ENCODE results near the gene SMARCB1.

The SMARCB1 gene

DNA sequence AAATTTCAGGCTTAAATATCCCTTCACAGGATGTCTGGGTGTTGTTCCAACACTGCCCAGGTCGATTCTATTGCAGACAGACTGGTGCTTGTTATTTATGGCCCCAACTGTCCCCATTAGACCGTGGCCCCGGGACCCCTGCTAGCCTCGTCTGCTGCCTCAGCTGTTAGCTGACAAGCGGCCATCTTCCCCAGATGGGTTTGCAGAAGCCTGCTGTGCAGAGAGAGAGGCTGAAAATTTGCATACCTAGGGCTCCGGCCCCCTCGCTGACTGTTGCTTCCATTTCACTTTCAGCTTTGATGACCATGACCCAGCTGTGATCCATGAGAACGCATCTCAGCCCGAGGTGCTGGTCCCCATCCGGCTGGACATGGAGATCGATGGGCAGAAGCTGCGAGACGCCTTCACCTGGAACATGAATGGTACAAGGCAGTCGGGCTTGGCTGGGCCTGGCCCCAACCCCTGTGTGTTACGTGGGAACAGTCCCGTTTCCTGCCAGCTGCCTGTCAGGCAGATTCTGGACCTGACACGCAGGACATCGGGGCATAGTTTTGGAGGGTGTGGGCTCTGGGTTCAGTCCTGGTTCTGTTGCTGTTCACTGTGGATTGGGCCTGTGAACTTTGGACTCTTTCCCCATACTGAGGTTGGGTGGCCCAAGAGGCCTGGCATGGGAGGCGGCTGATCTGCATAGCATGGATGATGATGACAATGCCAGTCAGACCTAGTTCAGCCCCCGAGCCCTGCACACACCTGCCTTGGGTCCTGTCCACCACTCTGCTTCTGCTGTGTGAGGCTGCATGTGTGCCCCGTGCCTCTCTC, 16.4 kb downstream of the SMARCB1 start:
- DNase-seq (ENCODE audit: low read depth in 2 of 2), result no peak

DNA sequence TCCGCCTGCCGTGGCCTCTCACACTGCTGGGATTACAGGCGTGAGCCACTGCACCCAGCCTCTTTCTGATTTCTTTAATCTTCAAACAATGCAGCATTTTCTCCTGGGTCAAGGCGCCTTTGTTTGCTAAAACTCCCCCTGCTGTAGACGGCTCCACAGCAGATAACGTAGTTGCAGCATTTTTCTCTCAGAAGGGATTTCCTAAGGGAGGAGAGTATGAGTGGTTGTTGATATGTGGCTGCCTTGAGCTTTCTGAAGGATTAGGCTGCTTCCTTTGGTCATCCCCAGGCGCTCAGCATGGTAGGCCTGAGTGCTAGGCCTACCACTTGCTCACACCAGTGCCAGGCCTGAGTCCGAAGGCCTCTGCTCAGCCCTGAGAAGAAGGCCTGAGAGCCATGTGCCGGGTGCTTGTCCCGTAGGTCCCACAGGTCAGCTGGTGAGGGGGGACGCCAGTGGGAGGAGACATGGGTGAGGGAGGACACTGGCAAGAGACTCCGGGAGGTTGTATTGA, 18.1 kb downstream of the SMARCB1 start:
- no peak for DNase-seq (ENCODE audit: low read depth in 2 of 2)

DNA sequence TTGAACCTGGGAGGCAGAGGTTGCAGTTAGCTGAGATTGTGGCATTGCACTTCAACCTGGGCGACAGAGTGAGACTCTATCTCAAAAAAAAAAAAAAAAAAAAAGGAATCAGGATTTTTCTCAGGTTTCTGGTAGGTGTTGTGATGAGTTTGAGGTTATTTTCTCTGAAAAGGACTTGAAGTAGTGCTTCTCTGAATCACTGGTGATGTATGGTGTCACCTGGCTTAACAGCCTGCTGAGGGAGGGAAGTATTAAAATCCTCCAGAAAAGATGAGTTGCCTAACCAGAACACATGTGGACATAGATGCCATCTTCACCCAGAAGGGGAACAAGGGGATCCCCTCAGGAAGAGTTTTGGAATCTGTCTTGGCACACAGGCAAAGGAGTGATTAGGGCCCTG, 20.1 kb downstream of the SMARCB1 start:
- DNase-seq (ENCODE audit: low read depth in 2 of 2), result no peak

DNA sequence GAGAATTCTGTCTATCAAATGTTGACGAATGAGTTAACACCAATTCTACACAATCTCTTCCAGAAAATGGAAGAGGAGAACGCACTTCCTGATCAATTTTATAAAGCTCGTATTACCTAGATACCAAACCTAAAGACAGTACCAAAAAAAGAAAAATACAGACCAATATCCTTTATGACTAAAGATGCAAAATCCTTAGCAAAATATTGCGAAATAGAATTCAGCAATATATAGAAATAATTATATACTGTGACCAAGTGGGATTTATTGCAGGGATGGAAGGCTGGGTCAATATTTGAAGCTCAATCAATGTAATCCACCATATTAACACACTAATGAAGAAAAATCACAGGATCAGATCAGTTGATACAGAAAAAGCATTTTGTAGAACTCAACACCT, 25.6 kb downstream of the SMARCB1 start:
- no peak for DNase-seq (ENCODE audit: low read depth in 2 of 2)

DNA sequence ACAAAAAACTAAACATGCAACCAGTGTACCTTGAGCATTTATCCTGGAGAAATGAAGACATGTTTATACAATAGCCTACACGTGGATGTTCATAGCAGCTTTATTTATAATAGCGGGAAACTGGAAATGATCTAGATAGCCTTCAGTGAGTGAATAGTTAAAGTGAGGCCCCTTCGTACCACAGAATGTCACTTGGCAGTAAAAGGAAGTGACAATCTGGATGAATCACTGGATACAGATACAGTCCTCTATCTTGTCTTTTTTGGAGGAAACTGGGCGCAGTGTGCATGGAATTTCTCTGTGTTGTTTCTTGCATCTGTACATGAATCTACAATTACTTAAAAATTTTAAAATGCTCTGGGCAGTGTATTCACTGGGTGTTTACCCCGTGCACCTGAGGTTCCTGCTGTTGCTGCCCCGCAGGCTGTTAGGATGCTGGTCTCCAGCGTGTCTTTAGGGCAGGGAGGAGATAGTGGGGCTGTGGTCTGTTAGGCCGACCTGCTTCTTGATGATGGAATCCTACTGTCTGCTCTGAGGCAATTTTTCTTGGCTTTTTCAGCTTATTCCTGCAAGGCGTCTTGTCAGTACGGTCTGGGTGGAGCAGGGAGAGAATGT, 28.9 kb downstream of the SMARCB1 start:
- no peak for DNase-seq (ENCODE audit: low read depth in 2 of 2)

DNA sequence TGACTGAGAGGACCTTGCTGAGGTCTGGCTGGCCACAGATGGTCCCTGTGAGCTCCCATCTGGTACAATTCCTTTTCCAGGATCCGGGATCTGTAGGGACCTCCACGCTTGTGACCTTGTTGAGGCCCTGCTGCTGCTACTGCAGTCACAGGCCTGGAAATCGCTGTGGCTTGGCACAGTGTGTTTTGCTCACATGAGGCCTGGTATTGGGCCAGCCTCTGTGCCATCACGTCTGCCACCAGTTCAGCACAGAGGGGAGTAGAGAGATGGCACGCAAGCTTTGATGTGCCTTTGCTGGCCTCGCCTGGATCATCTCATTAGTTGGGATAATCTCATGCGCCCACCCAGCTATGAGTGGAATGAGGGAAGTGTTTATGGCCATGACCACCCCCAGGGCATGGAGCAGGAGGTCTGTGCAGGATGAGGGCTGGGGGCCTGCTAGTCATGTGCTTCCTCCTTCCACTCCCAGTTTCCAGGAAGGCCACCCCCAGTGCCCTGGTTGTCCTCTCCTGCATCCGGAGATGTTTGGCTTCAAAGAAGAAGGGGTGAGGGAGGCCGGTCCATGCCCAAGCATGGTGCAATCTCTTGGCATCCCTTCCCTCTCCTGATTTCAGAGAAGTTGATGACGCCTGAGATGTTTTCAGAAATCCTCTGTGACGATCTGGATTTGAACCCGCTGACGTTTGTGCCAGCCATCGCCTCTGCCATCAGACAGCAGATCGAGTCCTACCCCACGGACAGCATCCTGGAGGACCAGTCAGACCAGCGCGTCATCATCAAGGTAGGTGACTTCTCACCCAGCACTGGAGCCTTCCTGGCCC, 29.6 kb downstream of the SMARCB1 start:
- DNase-seq (ENCODE audit: low read depth in 2 of 2), result no peak

DNA sequence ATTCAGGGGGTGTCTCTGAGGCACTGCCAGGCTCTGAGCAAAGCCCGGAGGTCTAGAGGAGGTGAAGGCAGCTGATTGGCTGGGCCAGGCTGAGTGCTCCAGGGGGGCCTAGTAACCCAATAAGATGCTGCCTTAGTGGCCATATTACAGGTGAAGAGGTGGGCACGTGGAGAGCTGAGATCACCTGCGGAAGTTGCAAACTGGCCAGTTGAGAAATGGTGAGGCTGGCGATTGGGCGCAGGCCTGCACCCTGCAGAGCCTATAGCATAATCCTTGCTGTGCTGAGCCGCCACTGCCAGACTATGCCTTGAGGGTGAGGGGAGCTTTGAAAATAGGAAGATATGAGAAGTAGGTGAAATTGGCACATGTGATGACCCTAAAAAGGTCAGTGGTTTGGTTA, 30.4 kb downstream of the SMARCB1 start:
- DNase-seq (ENCODE audit: low read depth in 2 of 2), result no peak

DNA sequence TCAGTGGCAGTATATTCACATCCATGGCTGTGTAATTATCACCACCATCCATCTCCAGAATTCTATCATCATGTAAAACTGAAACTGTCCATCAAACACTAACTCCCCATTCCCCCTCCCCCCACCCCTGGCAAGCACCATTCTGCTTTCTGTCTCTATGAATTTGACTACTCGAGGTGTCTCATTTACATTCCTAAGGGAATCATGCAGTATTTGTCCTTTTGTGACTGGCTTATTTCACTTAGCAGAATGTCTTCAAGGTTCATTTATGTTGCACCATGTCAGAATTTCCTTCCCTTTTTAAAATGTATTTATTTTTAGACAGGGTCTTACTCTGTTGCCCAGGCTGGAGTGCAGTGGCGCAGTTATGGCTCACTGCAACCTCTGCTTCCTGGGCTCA, 31.8 kb downstream of the SMARCB1 start:
- no peak for DNase-seq (ENCODE audit: low read depth in 2 of 2)

DNA sequence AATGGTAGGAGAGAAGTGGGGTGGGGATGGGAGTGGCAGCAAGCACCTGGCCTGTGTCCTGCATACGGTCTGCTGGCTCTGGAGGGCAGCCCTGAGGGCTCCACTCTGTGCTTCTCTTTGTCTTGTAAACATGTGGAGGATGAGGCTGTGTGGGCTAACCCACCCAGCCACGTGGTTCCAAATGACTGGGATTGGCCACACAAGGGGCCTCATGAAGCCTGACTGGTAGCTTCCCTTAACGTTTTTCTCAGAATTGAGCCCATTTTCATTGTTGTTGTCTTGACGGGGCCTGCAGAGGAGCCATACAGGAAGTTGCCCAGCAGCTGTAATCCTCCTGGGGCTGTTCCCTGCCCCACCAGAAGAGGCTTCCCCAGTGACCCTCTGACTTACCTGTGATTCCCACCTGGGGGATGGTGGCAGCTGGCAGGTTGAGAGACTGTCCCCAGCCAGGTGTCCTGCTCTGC, 34.0 kb downstream of the SMARCB1 start:
- DNase-seq (ENCODE audit: low read depth in 2 of 2), result no peak

DNA sequence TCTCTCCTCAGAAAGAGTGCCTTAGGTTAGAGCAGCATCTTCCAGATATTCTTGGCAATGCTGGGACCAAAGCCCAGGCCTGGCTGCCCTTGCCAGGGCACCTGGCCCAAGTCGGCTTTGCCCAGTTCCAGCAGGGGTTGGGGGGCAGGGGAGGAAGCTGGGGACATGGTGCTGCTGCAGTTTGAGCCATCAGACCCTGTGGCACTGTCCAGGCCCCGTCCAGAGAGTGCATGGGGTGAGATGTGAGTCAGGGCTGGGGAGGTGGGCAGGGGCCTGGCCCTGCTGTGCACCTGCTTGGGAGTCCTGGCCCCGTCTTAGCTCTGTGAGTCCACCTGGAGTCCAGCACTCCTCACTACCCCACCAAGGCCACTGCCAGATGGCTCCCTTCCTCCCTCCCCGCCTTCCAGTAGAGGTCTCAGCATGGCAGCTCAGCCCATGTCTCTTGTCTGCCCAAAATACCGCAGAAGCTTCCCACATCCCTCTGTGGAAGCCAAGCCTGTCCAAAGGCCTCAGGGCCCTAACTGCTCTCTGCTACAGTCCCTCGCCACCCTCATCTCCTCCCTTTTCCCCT, 35.4 kb downstream of the SMARCB1 start:
- DNase-seq (ENCODE audit: low read depth in 2 of 2), result no peak

DNA sequence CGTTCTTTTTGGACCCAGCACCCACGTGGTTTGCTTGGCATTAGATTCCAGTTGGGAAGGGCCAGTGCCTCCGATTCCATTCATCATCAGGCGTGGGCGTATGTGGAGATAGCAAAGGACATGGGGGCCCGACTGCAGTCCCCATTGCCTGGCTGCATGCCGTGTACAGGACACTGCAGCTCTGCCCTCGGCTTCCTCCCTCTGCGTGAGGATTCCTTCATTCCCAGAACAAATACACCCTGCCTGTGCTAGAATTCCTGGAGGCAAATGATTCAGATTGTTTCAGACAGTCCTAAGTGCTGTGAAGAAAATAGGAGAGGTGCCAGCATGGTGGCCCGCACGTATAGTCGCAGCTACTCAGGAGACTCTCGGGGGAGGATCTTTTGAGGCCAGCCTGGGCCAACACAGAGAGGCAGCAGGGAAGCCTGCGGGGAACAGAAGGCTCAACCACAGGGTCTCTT, 36.6 kb downstream of the SMARCB1 start:
- DNase-seq (ENCODE audit: low read depth in 2 of 2), result no peak

DNA sequence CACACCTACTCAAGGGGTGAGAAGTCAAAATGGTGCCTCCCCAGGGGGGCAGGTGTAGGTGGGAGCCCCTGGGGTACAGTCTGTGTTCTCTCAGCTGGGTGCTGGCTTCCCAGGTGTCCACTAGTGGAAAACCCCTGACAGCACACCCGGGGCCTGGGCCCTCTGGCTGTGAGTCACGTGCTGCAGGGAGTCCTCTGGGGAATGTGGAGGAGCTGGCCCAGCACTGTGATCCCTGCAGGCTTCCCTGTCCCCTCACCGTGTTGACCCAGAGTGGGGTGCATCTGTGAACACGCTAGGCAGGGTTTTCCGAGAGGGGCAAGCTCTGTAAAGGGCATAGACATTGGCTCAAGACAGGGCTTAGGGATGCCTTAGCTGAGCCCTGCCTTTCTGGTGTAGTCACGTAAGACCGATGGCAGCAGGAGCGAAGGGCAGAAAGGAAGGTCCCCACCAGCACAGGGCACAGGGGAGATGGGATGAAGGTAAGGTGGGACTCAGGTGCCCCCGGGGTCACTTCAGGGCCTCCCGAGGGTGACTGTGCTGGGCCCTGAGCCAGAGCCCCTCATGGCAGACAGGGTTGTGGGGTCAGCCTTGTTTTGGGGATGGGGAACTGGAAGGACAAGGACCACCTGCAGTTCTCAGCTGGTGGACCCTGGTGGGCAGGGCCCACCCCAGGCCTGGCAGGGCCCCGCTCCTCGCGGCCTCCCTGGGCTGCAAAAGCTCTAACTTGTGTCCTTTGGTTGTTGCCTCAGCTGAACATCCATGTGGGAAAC, 37.9 kb downstream of the SMARCB1 start:
- DNase-seq (ENCODE audit: low read depth in 2 of 2), result no peak

DNA sequence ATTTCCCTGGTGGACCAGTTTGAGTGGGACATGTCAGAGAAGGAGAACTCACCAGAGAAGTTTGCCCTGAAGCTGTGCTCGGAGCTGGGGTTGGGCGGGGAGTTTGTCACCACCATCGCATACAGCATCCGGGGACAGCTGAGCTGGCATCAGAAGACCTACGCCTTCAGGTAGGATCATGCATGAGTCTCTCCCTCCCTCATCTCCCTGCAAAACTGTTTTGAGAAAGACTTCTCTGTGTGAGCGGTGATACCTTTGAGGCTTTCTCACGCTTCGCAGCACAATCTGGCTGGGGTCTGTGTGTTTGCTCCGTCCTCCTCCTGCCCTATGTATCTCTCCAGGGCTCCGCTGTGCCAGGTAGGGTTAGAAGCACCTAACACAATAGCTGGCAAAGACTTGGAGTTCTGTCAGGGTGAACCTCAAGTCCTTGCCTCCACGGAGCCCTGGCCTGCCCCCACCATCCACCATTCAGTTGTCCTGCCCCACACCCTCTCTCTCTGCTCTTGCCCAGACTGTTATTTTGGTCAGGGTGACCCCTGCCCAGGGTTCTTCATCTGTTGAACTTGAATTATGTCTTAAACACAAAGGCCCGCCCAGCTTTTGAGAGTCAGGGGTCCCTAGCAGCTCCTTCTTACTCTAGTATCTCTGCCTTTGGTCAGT, 38.6 kb downstream of the SMARCB1 start:
- DNase-seq (ENCODE audit: low read depth in 2 of 2), result no peak

DNA sequence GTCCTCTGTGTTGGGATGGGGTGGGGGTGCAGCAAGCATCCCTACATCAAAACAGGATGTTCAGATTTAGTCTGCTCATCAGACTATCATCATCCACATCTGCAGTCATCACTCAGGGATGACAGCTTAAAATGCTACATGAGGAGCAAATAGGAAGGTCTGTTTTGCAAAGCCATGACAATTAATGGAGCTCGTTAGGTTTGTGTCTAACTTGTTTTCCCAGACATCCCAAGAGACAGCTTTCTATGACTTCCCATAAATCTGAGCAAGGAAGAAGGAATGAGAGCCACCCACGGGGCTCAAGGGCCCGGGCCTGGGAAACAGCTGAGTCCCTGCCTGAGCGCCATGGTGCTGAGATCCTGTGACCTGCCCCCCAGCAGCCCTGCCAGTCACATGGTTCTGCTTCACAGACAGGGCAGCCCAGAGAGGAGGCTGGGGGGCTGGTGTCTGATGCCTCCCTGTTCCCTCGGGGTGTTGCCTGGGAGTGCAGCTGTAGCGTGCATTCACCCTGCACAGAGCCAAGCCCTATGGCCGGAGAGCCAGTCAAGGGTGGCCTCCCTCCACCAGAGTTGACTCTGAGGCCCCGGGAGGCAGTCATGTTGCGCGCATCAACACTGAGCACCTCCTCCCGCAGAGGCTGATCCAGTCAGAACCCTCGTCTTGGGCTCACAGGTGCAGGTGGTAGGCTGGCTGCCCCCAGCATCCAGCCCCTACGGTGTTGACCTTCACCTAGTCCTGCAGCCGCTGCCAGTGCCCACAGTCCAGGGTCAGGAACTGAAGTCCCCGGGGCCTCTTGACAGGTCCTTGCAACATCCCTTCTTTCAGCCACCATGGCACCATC, 40.0 kb downstream of the SMARCB1 start:
- no peak for DNase-seq (ENCODE audit: low read depth in 2 of 2)

DNA sequence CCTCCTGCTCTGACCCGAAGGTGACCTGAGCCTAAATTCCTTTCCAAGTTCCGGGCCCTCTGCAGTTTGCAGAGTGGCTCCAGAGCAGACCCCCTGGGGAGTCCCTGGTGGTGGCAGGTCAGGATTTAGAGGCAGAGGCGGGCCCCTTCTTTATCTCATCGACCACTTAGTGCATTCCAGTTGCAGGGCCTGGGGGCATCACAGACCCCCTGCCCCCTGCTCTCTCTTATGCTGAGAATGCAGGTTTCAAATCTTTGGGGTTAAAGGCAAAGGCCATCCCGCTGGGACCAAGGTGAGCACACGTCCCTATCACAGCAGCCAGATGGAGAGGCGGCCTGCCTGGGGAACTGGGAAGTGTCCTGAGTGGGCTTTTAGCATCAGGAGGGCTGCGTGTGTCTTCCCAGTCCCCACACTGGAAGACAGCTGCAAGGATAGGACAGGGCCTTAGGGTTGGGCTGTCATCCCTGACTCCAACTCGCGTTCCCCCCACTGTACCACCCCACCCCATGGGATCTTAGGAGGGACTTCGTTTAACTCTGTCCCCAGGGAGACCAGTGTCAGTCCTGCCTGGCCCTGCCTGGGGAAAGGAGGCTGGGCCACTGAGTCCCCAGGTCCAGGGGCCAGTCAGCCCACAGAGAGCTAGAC, 40.7 kb downstream of the SMARCB1 start:
- no peak for DNase-seq (ENCODE audit: low read depth in 2 of 2)

DNA sequence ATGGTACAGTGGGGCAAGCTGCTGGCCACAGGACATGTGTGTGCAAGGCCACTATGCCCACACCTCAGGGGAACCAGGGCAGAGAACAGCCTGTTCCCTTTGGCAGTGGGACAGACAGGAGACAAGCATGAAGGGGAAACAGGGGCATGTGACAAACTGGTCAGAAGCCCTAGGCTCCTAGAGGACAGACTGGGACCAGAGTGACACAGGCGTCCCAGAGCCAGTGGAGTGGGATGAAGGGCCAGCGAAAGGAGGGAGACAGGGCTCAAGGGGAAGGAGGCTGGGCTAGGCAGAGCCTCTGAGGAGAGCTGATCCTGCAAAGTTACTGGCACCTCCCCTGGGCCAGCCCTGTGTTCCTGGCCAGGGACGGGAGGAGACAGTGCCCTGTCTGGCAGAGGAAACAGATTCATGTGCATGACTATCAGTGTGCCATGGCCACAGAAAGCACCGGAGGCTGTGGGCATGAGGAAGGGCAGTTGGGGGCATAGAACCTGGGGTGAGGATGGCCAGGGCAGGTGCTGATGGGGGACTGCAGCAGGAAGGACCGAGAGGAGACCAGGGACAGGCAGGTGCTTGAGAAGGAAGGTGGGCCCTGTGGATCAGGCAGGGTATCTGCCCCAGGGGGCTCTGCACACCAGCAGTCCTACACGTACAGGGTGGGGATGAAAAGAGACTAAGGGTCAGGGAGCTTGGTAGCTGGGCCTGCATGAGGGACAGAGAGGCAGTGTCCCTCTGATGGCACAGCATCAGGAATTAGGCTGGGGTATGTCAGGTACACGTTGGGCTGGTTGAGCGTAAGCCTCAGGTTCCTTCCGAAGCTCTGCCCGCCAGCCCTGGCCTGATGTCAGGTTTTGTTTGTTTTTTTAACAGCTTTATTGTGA, 42.3 kb downstream of the SMARCB1 start:
- no peak for DNase-seq (ENCODE audit: low read depth in 2 of 2)

DNA sequence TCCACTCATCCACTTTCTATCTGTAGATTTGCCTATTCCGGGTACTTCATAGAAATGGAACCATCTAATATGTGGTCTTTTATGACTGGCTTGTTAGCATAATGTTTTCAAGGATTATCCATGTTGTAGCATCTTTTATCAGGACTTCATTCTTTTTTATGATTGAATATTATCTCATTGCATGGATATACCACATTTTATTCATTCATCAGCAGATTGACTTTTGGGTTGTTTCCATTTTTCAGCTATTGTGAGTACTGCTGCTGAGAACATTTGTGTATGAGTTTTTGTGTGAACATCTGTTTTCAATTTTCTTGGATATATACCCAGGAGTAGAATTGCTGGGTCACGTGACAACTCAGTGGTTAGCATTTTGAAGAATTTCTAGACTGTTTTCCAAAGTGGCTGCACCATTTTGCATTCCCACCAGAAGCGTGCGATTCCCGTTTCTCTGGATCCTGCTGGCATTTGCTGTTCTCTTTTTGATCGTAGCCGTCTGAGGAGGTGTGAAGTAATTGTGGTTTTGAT, 43.1 kb downstream of the SMARCB1 start:
- no peak for DNase-seq (ENCODE audit: low read depth in 2 of 2)

DNA sequence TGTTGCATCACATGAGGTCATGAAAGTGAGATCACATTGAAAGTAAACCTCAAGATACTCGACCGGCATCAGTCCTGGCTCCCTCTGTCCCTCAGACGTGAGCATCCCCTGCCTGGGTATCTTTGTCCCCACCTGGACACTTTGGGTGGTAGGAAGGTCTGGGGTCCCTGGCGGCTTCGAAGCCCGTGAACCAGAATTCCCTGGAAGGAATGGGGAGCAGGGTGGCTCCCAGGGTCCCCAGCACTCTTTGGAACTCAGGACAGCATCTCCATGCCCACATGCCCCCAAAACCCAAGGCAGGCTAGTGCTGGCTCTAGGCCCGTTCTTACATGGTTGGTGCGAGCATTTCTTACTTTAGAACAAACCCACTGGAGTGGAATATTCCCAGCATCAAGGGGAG, 44.5 kb downstream of the SMARCB1 start:
- DNase-seq (ENCODE audit: low read depth in 2 of 2), result no peak

All from stimulated activated CD4-positive, alpha-beta T cell treated with anti-CD3 and anti-CD28 coated beads, Interleukin-12 subunit alpha, Interleukin-12 subunit beta, amount 100 ng/mL, for 24 hours (primary cell).